Esophagus squamous epithelium (tissue), 4 donors: ENCODE measurements around the gene KRT33B.

Source experiments
- CTCF ChIP-seq, 6 experiments: fragments of 450-650 bp in 4 of 6; fragments of 200-600 bp in 2 of 6; sonication (generic) in 2 of 6; IDR thresholded peaks; one replicate each; pipeline ENCODE4 v1.5.1; 2016 to 2019; ENCODE audit warnings: antibody characterized with exemption in 6 of 6, mild to moderate bottlenecking in 4 of 6, moderate library complexity in 4 of 6
- POLR2A ChIP-seq, 4 donors: fragments of 450-650 bp; IDR thresholded peaks; one replicate each; pipeline ENCODE4 v1.6.1; 2017; ENCODE audit warnings: antibody characterized with exemption in 4 of 4, mild to moderate bottlenecking in 4 of 4, moderate library complexity in 3 of 4

- TF ChIP-seq CTCF (IDR thresholded peaks at IDR 0.05) (no peak), POLR2A (IDR thresholded peaks at IDR 0.05) (no peak)
These were observed 38.0 kb downstream of the KRT33B start for GRCh38 chr17:41331606-41332005.
